Measurements from ENCODE around the gene C7orf33. TPM values are rescaled to one million over a fixed set of nuclear protein-coding genes. Genes with fewer than 3 reads are reported as not detected.

C7orf33 gene
- total RNA-seq, 1 experiment from 2014 or later: not detected

DNA sequence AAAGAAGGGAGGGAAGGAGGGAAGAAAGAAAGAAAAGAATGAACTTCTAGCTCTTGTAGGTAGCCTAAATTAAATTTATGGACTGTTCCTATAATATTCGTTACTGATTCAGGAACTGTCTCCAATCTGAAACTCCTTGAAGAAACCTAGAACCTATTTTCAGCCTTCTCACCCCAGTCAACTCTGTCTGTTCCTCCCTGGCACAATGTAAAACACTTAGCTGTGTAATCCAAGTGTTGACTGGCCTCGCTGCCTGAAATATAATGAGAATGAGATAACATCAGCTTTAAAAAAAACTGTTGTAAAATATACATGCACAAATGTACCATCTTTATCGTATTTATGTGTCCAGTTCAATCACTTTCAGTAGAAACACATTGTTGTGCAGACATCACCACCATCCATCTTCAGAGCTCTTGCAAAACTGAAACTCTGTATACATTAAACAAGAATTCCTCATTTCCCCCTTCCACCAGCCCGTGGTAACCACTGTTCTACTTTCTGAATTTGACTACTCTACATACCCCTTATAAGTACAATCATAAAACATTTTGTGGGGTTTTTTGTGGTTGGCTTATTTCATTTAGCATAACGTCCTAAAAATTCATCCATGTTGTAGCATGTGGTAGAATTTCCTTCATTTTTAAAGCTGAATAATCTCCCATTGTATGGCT is 6.3 kb upstream of the C7orf33 start:
- no peaks in the 10 kb centered on the region for H3K9me3 ChIP-seq (ENCODE audit: control insufficient read depth, low read depth, low read length)
- H3K4me3 Mint-ChIP-seq: no peak overlapping the region
- no peak for TF ChIP-seq CTCF (conservative IDR thresholded peaks at IDR 0.05)
- H4K20me1 ChIP-seq (ENCODE audit: control insufficient read depth, insufficient read depth, insufficient read length): no peaks in the 10 kb centered on the region
- H2BK120ac ChIP-seq (ENCODE audit: low read depth, low read length, poor library complexity, severe bottlenecking): no peak overlapping the region
- H2AFZ ChIP-seq (ENCODE audit: low read length): no peak overlapping the region
- H3T11ph ChIP-seq (ENCODE audit: low read length): no peak overlapping the region
- no peak for DNase-seq
- no peaks in the 10 kb centered on the region for H3K9me3 Mint-ChIP-seq
- H2AK5ac ChIP-seq (ENCODE audit: insufficient read length, low read length): no peak overlapping the region
- no CpG with 5 or more reads among the region's 5 CpGs for WGBS (ENCODE audit: extremely low coverage, insufficient read length, low lambda C conversion rate)
- H3K4ac ChIP-seq (ENCODE audit: low read depth, low read length): no peak overlapping the region
- H3K27me3 Mint-ChIP-seq (ENCODE audit: low read depth): peaks cover 4% of the 10 kb centered on the region
- H3K18ac ChIP-seq (ENCODE audit: insufficient read length, low read depth, low read length): no peak overlapping the region
- no peak overlapping the region for H3K23ac ChIP-seq (ENCODE audit: insufficient read length, low read depth, low read length)
- H3K23me2 ChIP-seq (ENCODE audit: insufficient read length, low read depth, low read length, poor library complexity, severe bottlenecking): no peaks in the 10 kb centered on the region
- no peak overlapping the region for H3K56ac ChIP-seq (ENCODE audit: insufficient read length, low read depth, low read length)
- H3K36me3 Mint-ChIP-seq (ENCODE audit: insufficient read depth in 1 of 3, low read depth in 3 of 3): no peaks in the 10 kb centered on the region
- H3K4me2 ChIP-seq (ENCODE audit: insufficient read depth, insufficient read length, low read length): no peak overlapping the region
- H3K14ac ChIP-seq (ENCODE audit: insufficient read depth, low read length): no peak overlapping the region
- H2BK5ac ChIP-seq (ENCODE audit: insufficient read length, low read length): no peak overlapping the region
- H3K4me1 ChIP-seq (ENCODE audit: insufficient read depth, low read length): peaks cover 5% of the 10 kb centered on the region; the same call in 1 of the 2 replicates
- no peaks in the 10 kb centered on the region for H3K79me1 ChIP-seq (ENCODE audit: insufficient read depth, low read depth, low read length, poor library complexity, severe bottlenecking)
- no peak overlapping the region for H4K91ac ChIP-seq (ENCODE audit: insufficient read length, low read depth, low read length)
- H4K5ac ChIP-seq (ENCODE audit: insufficient read length, low read depth, low read length): no peak overlapping the region
- no peak overlapping the region for H2BK20ac ChIP-seq (ENCODE audit: low read depth, low read length, poor library complexity, severe bottlenecking)
- 0 out of 2 replicates have a peak, but pooled peaks cover 1% of the 10 kb centered on the region for H3K79me2 ChIP-seq (ENCODE audit: insufficient read depth, low read length)
- no peaks in the 10 kb centered on the region for H3K27me3 ChIP-seq (ENCODE audit: insufficient read depth, low read length)
- H3K27ac Mint-ChIP-seq: no peak overlapping the region
- H4K8ac ChIP-seq (replicated peaks; ENCODE audit: insufficient read length, low read depth, low read length): no peak overlapping the region
- no peak overlapping the region for H2BK12ac ChIP-seq (ENCODE audit: insufficient read length, low read depth, low read length)
- no peak overlapping the region for H2BK15ac ChIP-seq (ENCODE audit: low read depth, low read length)
- H3K27ac ChIP-seq (ENCODE audit: insufficient read length, low read depth, low read length): no peak overlapping the region
- no peak overlapping the region for H3K9ac ChIP-seq (ENCODE audit: extremely low read depth, insufficient read length, low read length)
- peaks cover 19 to 20% of the 10 kb centered on the region in 2 experiments for H3K4me1 Mint-ChIP-seq

Data from H9 (cell line).